ACC112 (cell line): Measurements from ENCODE around the gene STPG3.
"Not testable (repeated sequence)": the region's sequence is repeated elsewhere in the genome, so short reads cannot be mapped to it uniquely, and the experiment has no call there.

Source experiments
- H2AFZ ChIP-seq: fragments of 200-600 bp; sonication (generic); one replicate; pipeline ENCODE4 v1.6.0; 2017; ENCODE audit warnings: antibody characterized with exemption, low read length; ENCODE audit not compliant: unreplicated experiment
- H3K27ac ChIP-seq: fragments of 200-600 bp; sonication (generic); 2 replicates; pipeline ENCODE4 v1.5.1; 2014; ENCODE audit warnings: low read depth, mild to moderate bottlenecking, antibody characterized with exemption, low read length, moderate library complexity
- H3K27me3 ChIP-seq: fragments of 200-600 bp; sonication (generic); 2 replicates; pipeline ENCODE4 v1.6.1; 2014; ENCODE audit warnings: mild to moderate bottlenecking, antibody characterized with exemption, low read length, moderate library complexity, mixed read lengths; ENCODE audit not compliant: insufficient read depth
- H3K36me3 ChIP-seq: fragments of 200-600 bp; sonication (generic); 2 replicates; pipeline ENCODE4 v1.6.1; 2016; ENCODE audit warnings: mild to moderate bottlenecking, antibody characterized with exemption, low read length, moderate library complexity, mixed read lengths; ENCODE audit not compliant: insufficient read depth
- H3K4me1 ChIP-seq: fragments of 200-600 bp; sonication (generic); one replicate; pipeline ENCODE4 v1.6.1; 2016; ENCODE audit warnings: low read length, mixed read lengths; ENCODE audit not compliant: insufficient read depth, unreplicated experiment, control insufficient read depth
- H3K4me3 ChIP-seq: fragments of 200-600 bp; sonication (generic); 2 replicates; pipeline ENCODE4 v1.5.1; 2014; ENCODE audit warnings: mild to moderate bottlenecking, low read depth, low read length
- H3K79me2 ChIP-seq: fragments of 200-600 bp; sonication (generic); one replicate; pipeline ENCODE4 v1.6.0; 2016; ENCODE audit warnings: low read length; ENCODE audit not compliant: control insufficient read depth, unreplicated experiment, insufficient read depth

Gene STPG3

GRCh38 chr9:137236238-137236935 is 14.7 kb upstream of the STPG3 start:
- no peaks in the 10 kb centered on the region for H3K27me3 ChIP-seq
- peaks cover 14% of the 10 kb centered on the region for H3K4me1 ChIP-seq
- no peak overlapping the region for H3K27ac ChIP-seq
- no peak overlapping the region for H3K4me3 ChIP-seq
- no peak overlapping the region for H2AFZ ChIP-seq
- no peaks in the 10 kb centered on the region for H3K36me3 ChIP-seq
- H3K79me2 ChIP-seq: peaks cover 13% of the 10 kb centered on the region

DNA sequence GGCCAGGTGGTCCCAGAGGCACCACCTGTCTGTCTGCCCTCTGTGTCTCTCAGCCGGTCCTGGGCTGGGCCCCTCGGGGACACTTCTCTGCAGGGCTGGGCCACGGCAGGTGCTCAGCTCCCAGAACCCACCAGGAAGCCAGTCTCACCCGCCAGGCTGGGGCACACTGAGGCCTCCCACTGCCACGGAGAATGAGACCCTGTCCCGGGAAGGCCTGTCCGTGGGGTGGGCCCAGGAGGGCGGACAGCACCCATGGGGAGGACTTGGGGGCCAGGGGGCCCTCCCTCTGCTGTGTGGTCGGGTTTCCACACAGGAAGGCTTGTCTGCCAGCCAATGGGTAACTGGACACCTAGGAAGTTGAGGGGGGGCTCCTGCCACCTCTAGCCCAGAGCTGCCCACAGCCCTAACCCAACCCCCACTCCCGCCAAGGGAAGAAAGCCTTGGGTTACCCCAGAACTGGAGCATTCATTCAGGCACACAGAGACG is 14.1 kb upstream of the STPG3 start:
- Histone ChIP-seq H3K4me3 (no peak overlapping the region), H3K27ac (no peak overlapping the region), H3K4me1 (peaks cover 14% of the 10 kb centered on the region), H2AFZ (no peak overlapping the region), H3K36me3 (peaks cover 4% of the 10 kb centered on the region; the same call in 1 of the 2 replicates), H3K79me2 (peaks cover 18% of the 10 kb centered on the region), H3K27me3 (no peaks in the 10 kb centered on the region)

- peaks cover 14% of the 10 kb centered on the region; the same call in 1 of the 2 replicates for H3K36me3 ChIP-seq
- no peak overlapping the region for H3K27ac ChIP-seq
- H2AFZ ChIP-seq: no peak overlapping the region
- peaks cover 29% of the 10 kb centered on the region for H3K79me2 ChIP-seq
- no peaks in the 10 kb centered on the region for H3K27me3 ChIP-seq
- peaks cover 21% of the 10 kb centered on the region for H3K4me1 ChIP-seq
- H3K4me3 ChIP-seq: no peak overlapping the region
Observed at GRCh38 chr9:137237759-137238726, 13.0 kb upstream of the STPG3 start.

GRCh38 chr9:137239541-137240200 is 11.4 kb upstream of the STPG3 start:
- Histone ChIP-seq H3K4me3 (peak overlapping the region; percentile 91), H2AFZ (peak overlapping the region; percentile 21), H3K79me2 (peaks cover 41% of the 10 kb centered on the region), H3K4me1 (peaks cover 34% of the 10 kb centered on the region), H3K36me3 (peaks cover 15% of the 10 kb centered on the region; the same call in 1 of the 2 replicates), H3K27ac (peak overlapping the region; percentile 88)
- not testable (repeated sequence) for H3K27me3 ChIP-seq

DNA sequence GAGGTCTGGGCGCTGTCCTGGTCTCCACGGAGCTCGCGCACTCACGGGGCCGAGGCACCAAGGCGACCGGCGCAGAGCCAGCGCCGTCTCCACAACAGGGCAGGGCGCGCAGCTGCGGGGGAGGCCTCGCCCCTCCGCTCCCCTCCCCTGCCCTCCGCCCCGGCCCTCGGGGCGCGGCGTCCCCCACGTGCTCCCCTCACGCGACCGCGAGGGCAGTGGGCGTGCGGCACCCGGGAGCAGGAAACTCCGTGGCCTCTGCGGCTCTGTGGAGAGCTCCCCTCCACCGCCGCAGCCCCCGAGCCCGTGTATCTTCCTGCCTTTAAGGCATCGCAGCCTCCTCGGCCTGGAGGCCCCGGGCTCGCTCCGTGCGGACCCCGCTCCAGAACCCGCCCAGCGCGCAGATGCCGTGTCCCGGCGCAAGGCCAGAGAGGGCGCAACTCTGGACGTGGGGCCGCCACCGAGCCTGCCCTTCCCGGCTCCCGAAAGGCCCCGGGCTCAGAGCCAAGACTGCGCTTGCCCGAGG is 10.7 kb upstream of the STPG3 start:
- H2AFZ ChIP-seq: peak overlapping the region; percentile 21
- peaks cover 15% of the 10 kb centered on the region; the same call in 1 of the 2 replicates for H3K36me3 ChIP-seq
- H3K4me3 ChIP-seq: peak overlapping the region; percentile 91
- H3K27ac ChIP-seq: peak overlapping the region; percentile 88
- no peaks in the 10 kb centered on the region for H3K27me3 ChIP-seq
- peaks cover 41% of the 10 kb centered on the region for H3K79me2 ChIP-seq
- peaks cover 34% of the 10 kb centered on the region for H3K4me1 ChIP-seq

- H3K27ac ChIP-seq: peak within 1 kb of the TSS; percentile 88
- peaks cover 15% of the 10 kb centered on the region; the same call in 1 of the 2 replicates for H3K36me3 ChIP-seq
- no peaks in the 10 kb centered on the region for H3K27me3 ChIP-seq
- H3K4me1 ChIP-seq: peaks cover 34% of the 10 kb centered on the region
- peak within 1 kb of the TSS; percentile 99 for H3K4me3 ChIP-seq
- peaks cover 41% of the 10 kb centered on the region for H3K79me2 ChIP-seq
- peak within 1 kb of the TSS; percentile 21 for H2AFZ ChIP-seq
Observed at GRCh38 chr9:137240841-137241489, 10.1 kb upstream of the STPG3 start, which contains the start of gene TUBB4B. TSS of gene TUBB4B (plus strand) at chr9:137241287. CDS start at chr9:137241361, 74 bp downstream.

DNA sequence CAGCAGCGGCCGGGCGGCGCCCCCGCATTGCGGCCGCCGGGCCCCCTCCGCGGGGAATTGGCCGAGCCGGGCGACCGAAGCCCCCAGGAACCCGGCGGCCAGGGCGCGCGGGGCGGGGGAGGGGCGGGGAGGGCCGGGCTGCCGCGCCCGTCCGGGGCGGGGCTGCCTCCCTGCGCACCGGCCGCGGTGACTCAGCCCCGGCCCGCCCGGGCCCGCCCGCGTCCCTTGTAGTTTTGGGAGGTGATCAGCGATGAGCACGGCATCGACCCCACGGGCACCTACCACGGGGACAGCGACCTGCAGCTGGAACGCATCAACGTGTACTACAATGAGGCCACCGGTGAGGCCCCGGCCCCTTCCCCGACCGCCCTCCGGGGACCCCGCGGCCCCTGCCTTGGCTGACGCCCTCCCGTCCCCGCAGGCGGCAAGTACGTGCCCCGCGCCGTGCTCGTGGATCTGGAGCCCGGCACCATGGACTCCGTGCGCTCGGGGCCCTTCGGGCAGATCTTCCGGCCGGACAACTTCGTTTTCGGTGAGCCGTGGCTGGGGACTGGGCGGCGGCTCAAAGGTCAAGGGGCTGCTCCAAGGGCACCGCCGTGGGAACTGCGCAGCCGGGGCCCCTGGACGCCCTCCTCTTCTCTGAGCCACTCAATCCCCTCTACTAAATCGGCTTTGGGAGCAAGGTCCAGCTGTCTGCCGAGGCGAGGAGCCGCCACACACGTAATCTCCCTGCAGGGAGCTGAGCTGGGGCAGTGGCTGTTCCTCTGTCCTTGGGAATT is 9.4 kb upstream of the STPG3 start:
- Histone ChIP-seq H3K36me3 (peaks cover 15% of the 10 kb centered on the region; the same call in 1 of the 2 replicates), H3K27ac (peak overlapping the region; percentile 73), H3K79me2 (peaks cover 41% of the 10 kb centered on the region), H3K4me1 (peaks cover 32% of the 10 kb centered on the region), H2AFZ (no peak overlapping the region), H3K27me3 (no peaks in the 10 kb centered on the region), H3K4me3 (peak overlapping the region; percentile 99)

DNA sequence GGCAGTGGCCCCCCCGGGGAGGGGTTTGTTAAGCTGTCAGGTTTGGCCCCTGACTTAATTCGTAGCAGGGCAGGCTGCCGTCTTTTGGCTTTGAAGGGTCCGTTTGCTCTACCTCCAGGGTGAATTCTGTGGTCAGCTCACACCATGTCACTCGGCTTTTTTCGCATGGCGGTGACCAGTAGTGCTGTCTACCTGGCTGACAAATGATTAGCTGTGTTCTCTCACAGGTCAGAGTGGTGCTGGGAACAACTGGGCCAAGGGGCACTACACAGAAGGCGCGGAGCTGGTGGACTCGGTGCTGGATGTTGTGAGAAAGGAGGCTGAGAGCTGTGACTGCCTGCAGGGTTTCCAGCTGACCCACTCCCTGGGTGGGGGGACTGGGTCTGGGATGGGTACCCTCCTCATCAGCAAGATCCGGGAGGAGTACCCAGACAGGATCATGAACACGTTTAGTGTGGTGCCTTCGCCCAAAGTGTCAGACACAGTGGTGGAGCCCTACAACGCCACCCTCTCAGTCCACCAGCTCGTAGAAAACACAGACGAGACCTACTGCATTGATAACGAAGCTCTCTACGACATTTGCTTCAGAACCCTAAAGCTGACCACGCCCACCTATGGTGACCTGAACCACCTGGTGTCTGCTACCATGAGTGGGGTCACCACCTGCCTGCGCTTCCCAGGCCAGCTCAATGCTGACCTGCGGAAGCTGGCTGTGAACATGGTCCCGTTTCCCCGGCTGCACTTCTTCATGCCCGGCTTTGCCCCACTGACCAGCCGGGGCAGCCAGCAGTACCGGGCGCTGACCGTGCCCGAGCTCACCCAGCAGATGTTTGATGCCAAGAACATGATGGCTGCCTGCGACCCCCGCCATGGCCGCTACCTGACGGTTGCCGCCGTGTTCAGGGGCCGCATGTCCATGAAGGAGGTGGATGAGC is 8.6 kb upstream of the STPG3 start:
- Histone ChIP-seq H3K27me3 (no peaks in the 10 kb centered on the region), H3K27ac (peak overlapping the region; percentile 68; the same call in 1 of the 2 replicates), H3K4me1 (peaks cover 30% of the 10 kb centered on the region), H3K36me3 (peaks cover 15% of the 10 kb centered on the region; the same call in 1 of the 2 replicates), H3K79me2 (peaks cover 39% of the 10 kb centered on the region), H2AFZ (no peak overlapping the region), H3K4me3 (peak overlapping the region; percentile 99)
